ENCODE measurements around the gene PPP2R3A.

PPP2R3A gene

GRCh38 chr3:135994708-135995337 lies 29.3 kb downstream of the PPP2R3A start:
- Histone ChIP-seq H4K20me1 (ENCODE audit: insufficient read depth, low read length, poor library complexity, severe bottlenecking) (no peaks in the 10 kb centered on the region), H3F3A (ENCODE audit: low read depth) (no peaks in the 10 kb centered on the region), H3K9me3 (ENCODE audit: insufficient read depth, low read depth, low read length) (no peaks in the 10 kb centered on the region), H3K27me3 (ENCODE audit: insufficient read depth, low read length, poor library complexity, severe bottlenecking) (no peaks in the 10 kb centered on the region), H3K9me2 (replicated peaks; ENCODE audit: low read depth, low read length) (no peaks in the 10 kb centered on the region), H3K4me2 (ENCODE audit: low read depth, low read length, poor library complexity, severe bottlenecking) (no peak overlapping the region), H3K79me2 (ENCODE audit: insufficient read depth, low read length) (no peaks in the 10 kb centered on the region), H3K9ac (ENCODE audit: low read depth, low read length, poor library complexity, severe bottlenecking) (no peak overlapping the region), H3K4me3 (ENCODE audit: low read length, poor library complexity, severe bottlenecking) (no peak overlapping the region), H3K4me1 (ENCODE audit: insufficient read depth, low read length, poor library complexity, severe bottlenecking) (peaks cover 9% of the 10 kb centered on the region), H2AFZ (ENCODE audit: low read length) (no peak overlapping the region), H3K36me3 (ENCODE audit: insufficient read depth, low read length) (no peaks in the 10 kb centered on the region)
- no peak for TF ChIP-seq EZH2phosphoT487 (IDR thresholded peaks at IDR 0.05; ENCODE audit: borderline replicate concordance)
- no peak for TF ChIP-seq CTCF (conservative IDR thresholded peaks at IDR 0.05; ENCODE audit: low read length)

GRCh38 chr3:135995766-135996165 lies 30.2 kb downstream of the PPP2R3A start:
- Histone ChIP-seq H4K20me1 (ENCODE audit: insufficient read depth, low read length, poor library complexity, severe bottlenecking) (no peaks in the 10 kb centered on the region), H3K4me2 (ENCODE audit: low read depth, low read length, poor library complexity, severe bottlenecking) (no peak overlapping the region), H2AFZ (ENCODE audit: low read length) (no peak overlapping the region), H3K36me3 (ENCODE audit: insufficient read depth, low read length) (no peaks in the 10 kb centered on the region), H3K27me3 (ENCODE audit: insufficient read depth, low read length, poor library complexity, severe bottlenecking) (no peaks in the 10 kb centered on the region), H3K4me3 (ENCODE audit: low read length, poor library complexity, severe bottlenecking) (no peak overlapping the region), H3K4me1 (ENCODE audit: insufficient read depth, low read length, poor library complexity, severe bottlenecking) (peaks cover 9% of the 10 kb centered on the region), H3K79me2 (ENCODE audit: insufficient read depth, low read length) (no peaks in the 10 kb centered on the region), H3K9me3 (ENCODE audit: insufficient read depth, low read depth, low read length) (no peaks in the 10 kb centered on the region), H3K9me2 (replicated peaks; ENCODE audit: low read depth, low read length) (no peaks in the 10 kb centered on the region), H3K9ac (ENCODE audit: low read depth, low read length, poor library complexity, severe bottlenecking) (no peak overlapping the region), H3F3A (ENCODE audit: low read depth) (no peaks in the 10 kb centered on the region)
- no peak for TF ChIP-seq EZH2phosphoT487 (IDR thresholded peaks at IDR 0.05; ENCODE audit: borderline replicate concordance)
- no peak for TF ChIP-seq CTCF (conservative IDR thresholded peaks at IDR 0.05; ENCODE audit: low read length)

GRCh38 chr3:135997554-135998320 lies 32.2 kb downstream of the PPP2R3A start:
- Histone ChIP-seq H3K27me3 (ENCODE audit: insufficient read depth, low read length, poor library complexity, severe bottlenecking) (no peaks in the 10 kb centered on the region), H3F3A (ENCODE audit: low read depth) (no peaks in the 10 kb centered on the region), H3K4me1 (ENCODE audit: insufficient read depth, low read length, poor library complexity, severe bottlenecking) (no peaks in the 10 kb centered on the region), H3K79me2 (ENCODE audit: insufficient read depth, low read length) (no peaks in the 10 kb centered on the region), H4K20me1 (ENCODE audit: insufficient read depth, low read length, poor library complexity, severe bottlenecking) (no peaks in the 10 kb centered on the region), H3K9me3 (ENCODE audit: insufficient read depth, low read depth, low read length) (no peaks in the 10 kb centered on the region), H3K36me3 (ENCODE audit: insufficient read depth, low read length) (no peaks in the 10 kb centered on the region), H3K9me2 (replicated peaks; ENCODE audit: low read depth, low read length) (no peaks in the 10 kb centered on the region), H2AFZ (ENCODE audit: low read length) (no peak overlapping the region), H3K4me2 (ENCODE audit: low read depth, low read length, poor library complexity, severe bottlenecking) (no peak overlapping the region), H3K4me3 (ENCODE audit: low read length, poor library complexity, severe bottlenecking) (no peak overlapping the region), H3K9ac (ENCODE audit: low read depth, low read length, poor library complexity, severe bottlenecking) (no peak overlapping the region)
- TF ChIP-seq EZH2phosphoT487 (IDR thresholded peaks at IDR 0.05; ENCODE audit: borderline replicate concordance), result no peak

All from Loucy (cell line).